Measurements from ENCODE around the gene CPPED1. TPM values are rescaled to one million over a fixed set of nuclear protein-coding genes. Genes with fewer than 3 reads are reported as not detected.

CPPED1 gene
- total and polyA plus RNA-seq, 2 donors (not counting 1 experiment from before 2014, with no cell fraction given) = 7.4 to 19.8 TPM

GRCh38 chr16:12753203-12754023, 50.3 kb downstream of the CPPED1 start:
- no peaks in the 10 kb centered on the region for H3K79me2 ChIP-seq (ENCODE audit: control insufficient read depth, insufficient read depth, low read length)
- no peak overlapping the region for H3K27ac ChIP-seq (ENCODE audit: insufficient read depth, low read length)
- no peak overlapping the region for H3K4me2 ChIP-seq (ENCODE audit: extremely low read depth, insufficient read depth, low read length)
- no peak for DNase-seq (ENCODE audit: low read depth in 2 of 2)
- no peak overlapping the region for H3K9ac ChIP-seq (ENCODE audit: insufficient read depth, low read length)
- H3K4me1 ChIP-seq (ENCODE audit: control insufficient read depth, extremely low read depth, insufficient read depth, low read length) = no peaks in the 10 kb centered on the region
- no peaks in the 10 kb centered on the region for H3K36me3 ChIP-seq (ENCODE audit: control insufficient read depth, insufficient read depth, low read length)
- no peak overlapping the region for H2AFZ ChIP-seq (ENCODE audit: low read length)
- H3K9me3 ChIP-seq (ENCODE audit: control insufficient read depth, insufficient read depth, low read depth, low read length) = no peaks in the 10 kb centered on the region
- H3K4me3 ChIP-seq (replicated peaks in 1 of 4; ENCODE audit: control extremely low read depth in 1 of 4, insufficient read depth in 1 of 4, low read depth in 3 of 4, low read length in 4 of 4) = no peak overlapping the region
- no peaks in the 10 kb centered on the region for H4K20me1 ChIP-seq (ENCODE audit: control insufficient read depth, extremely low read depth, insufficient read depth, low read length)
- no peaks in the 10 kb centered on the region for H3K27me3 ChIP-seq (ENCODE audit: control insufficient read depth, insufficient read depth, low read length)
- TF ChIP-seq CTCF (conservative IDR thresholded peaks at IDR 0.05 in 1 of 2, IDR thresholded peaks at IDR 0.05 in 1 of 2; ENCODE audit: low read depth in 1 of 2, low read length in 2 of 2) = no peak
- TF ChIP-seq EZH2 (IDR thresholded peaks at IDR 0.05; ENCODE audit: low read length, missing control alignments) = no peak

- H3K4me1 ChIP-seq (ENCODE audit: control insufficient read depth, extremely low read depth, insufficient read depth, low read length) = no peaks in the 10 kb centered on the region
- no peak overlapping the region for H3K27ac ChIP-seq (ENCODE audit: insufficient read depth, low read length)
- DNase-seq (ENCODE audit: low read depth in 2 of 2) = no peak
- no peak overlapping the region for H3K4me2 ChIP-seq (ENCODE audit: extremely low read depth, insufficient read depth, low read length)
- no peak for TF ChIP-seq EZH2 (IDR thresholded peaks at IDR 0.05; ENCODE audit: low read length, missing control alignments)
- no peaks in the 10 kb centered on the region for H3K27me3 ChIP-seq (ENCODE audit: control insufficient read depth, insufficient read depth, low read length)
- no peak overlapping the region for H3K9ac ChIP-seq (ENCODE audit: insufficient read depth, low read length)
- no peaks in the 10 kb centered on the region for H3K9me3 ChIP-seq (ENCODE audit: control insufficient read depth, insufficient read depth, low read depth, low read length)
- no peak overlapping the region for H3K4me3 ChIP-seq (replicated peaks in 1 of 4; ENCODE audit: control extremely low read depth in 1 of 4, insufficient read depth in 1 of 4, low read depth in 3 of 4, low read length in 4 of 4)
- H3K36me3 ChIP-seq (ENCODE audit: control insufficient read depth, insufficient read depth, low read length) = no peaks in the 10 kb centered on the region
- no peaks in the 10 kb centered on the region for H3K79me2 ChIP-seq (ENCODE audit: control insufficient read depth, insufficient read depth, low read length)
- H4K20me1 ChIP-seq (ENCODE audit: control insufficient read depth, extremely low read depth, insufficient read depth, low read length) = no peaks in the 10 kb centered on the region
- no peak overlapping the region for H2AFZ ChIP-seq (ENCODE audit: low read length)
These were observed 51.5 kb downstream of the CPPED1 start for GRCh38 chr16:12752159-12752558.

GRCh38 chr16:12750554-12750918, 53.2 kb downstream of the CPPED1 start:
- Histone ChIP-seq H3K9me3 (ENCODE audit: control insufficient read depth, insufficient read depth, low read depth, low read length) (no peaks in the 10 kb centered on the region), H3K36me3 (ENCODE audit: control insufficient read depth, insufficient read depth, low read length) (no peaks in the 10 kb centered on the region), H3K27ac (ENCODE audit: insufficient read depth, low read length) (no peak overlapping the region), H3K79me2 (ENCODE audit: control insufficient read depth, insufficient read depth, low read length) (no peaks in the 10 kb centered on the region), H3K4me3 (replicated peaks in 1 of 4; ENCODE audit: control extremely low read depth in 1 of 4, insufficient read depth in 1 of 4, low read depth in 3 of 4, low read length in 4 of 4) (no peak overlapping the region), H4K20me1 (ENCODE audit: control insufficient read depth, extremely low read depth, insufficient read depth, low read length) (no peaks in the 10 kb centered on the region), H3K4me2 (ENCODE audit: extremely low read depth, insufficient read depth, low read length) (no peak overlapping the region), H3K4me1 (ENCODE audit: control insufficient read depth, extremely low read depth, insufficient read depth, low read length) (no peaks in the 10 kb centered on the region), H2AFZ (ENCODE audit: low read length) (no peak overlapping the region), H3K9ac (ENCODE audit: insufficient read depth, low read length) (no peak overlapping the region), H3K27me3 (ENCODE audit: control insufficient read depth, insufficient read depth, low read length) (no peaks in the 10 kb centered on the region)
- TF ChIP-seq CTCF (conservative IDR thresholded peaks at IDR 0.05 in 1 of 2, IDR thresholded peaks at IDR 0.05 in 1 of 2; ENCODE audit: low read depth in 1 of 2, low read length in 2 of 2) = no peak
- DNase-seq (ENCODE audit: low read depth in 2 of 2) = no peak

Measured in fibroblast of lung (primary cell).